K562 (cell line): ENCODE measurements around the gene NCF2. TPM values are rescaled to one million over a fixed set of nuclear protein-coding genes. Genes with fewer than 3 reads are reported as not detected.

ENCODE experiments used
- ATAC-seq: fragments of 200-7000 bp; cut with Tn5 transposase; 3 replicates; pipeline ENCODE4 v1.9.1; 2020; ENCODE audit warnings: moderate library complexity
- BruUV-seq: library from RNA; stranded (reverse); fragments of 400-500 nt; replicated peaks from 2 replicates; lab custom pipeline; 2021; lab: Mats Ljungman, UMichigan
- CTCF ChIA-PET: fragments of 300-600 bp; formaldehyde crosslinking; extraction: SDS; loops from one replicate; lab custom pipeline; 2021; ENCODE audit warnings: low intra/inter-chr PET ratio; lab: Yijun Ruan, JAX
- POLR2A ChIA-PET: fragments of 300-600, 350-650 bp; sonication (Branson Sonifier 250); formaldehyde crosslinking; extraction: SDS; loops from one replicate; lab custom pipeline; 2021; ENCODE audit warnings: antibody characterized with exemption, inconsistent platforms; lab: Yijun Ruan, JAX
- DNase-seq, 4 experiments: peaks; one replicate each; pipeline versions ENCODE4 v3.0.0 to v3.0.0-alpha.2; 2011 to 2018; ENCODE audit warnings: low spot score in 3 of 4, mixed read lengths in 3 of 4; ENCODE audit errors: extremely low read depth in 1 of 4
- FAIRE-seq: peaks from 2 replicates; lab custom pipeline; 2011; peaks lifted over from hg19 to GRCh38; lab: Jason Lieb, UNC
- H2AFZ ChIP-seq: 2 replicates; pipeline ENCODE4 v1.6.0; 2011; ENCODE audit warnings: low read depth, low read length, control low read depth, inconsistent platforms
- H3K27ac ChIP-seq: fragments of 200-600 bp; 3 replicates; pipeline ENCODE4 v1.8.0; 2011; ENCODE audit warnings: low read depth, mild to moderate bottlenecking, control low read depth, inconsistent platforms, low read length, moderate library complexity, mixed read lengths; ENCODE audit errors: extremely low read depth
- H3K27me3 ChIP-seq, 2 experiments: fragments of 300-600 bp in 1 of 2; 2 replicates in 1 of 2; 3 replicates in 1 of 2; pipeline versions ENCODE4 v1.6.0 to v1.8.0; 2011; ENCODE audit warnings: inconsistent platforms in 2 of 2, low read length in 2 of 2, mild to moderate bottlenecking in 1 of 2, mixed read lengths in 1 of 2, moderate library complexity in 1 of 2; ENCODE audit not compliant: control insufficient read depth in 2 of 2, insufficient read depth in 2 of 2
- H3K36me3 ChIP-seq: fragments of 300-600 bp; 3 replicates; pipeline ENCODE4 v1.8.0; 2011; ENCODE audit warnings: mild to moderate bottlenecking, low read length, inconsistent platforms; ENCODE audit not compliant: control insufficient read depth, insufficient read depth
- H3K4me1 ChIP-seq, 2 experiments: fragments of 200-600 bp in 1 of 2; replicated peaks in 1 of 2; 2 replicates in 1 of 2; 3 replicates in 1 of 2; pipeline versions ENCODE4 v1.5.1 to v1.8.0; 2011; ENCODE audit warnings: inconsistent platforms in 2 of 2, low read length in 2 of 2, mild to moderate bottlenecking in 1 of 2, mixed read lengths in 1 of 2, moderate library complexity in 1 of 2; ENCODE audit not compliant: control insufficient read depth in 2 of 2, insufficient read depth in 2 of 2
- H3K4me2 ChIP-seq: 2 replicates; pipeline ENCODE4 v1.6.1; 2011; ENCODE audit warnings: low read length, control low read depth, inconsistent platforms, mixed read lengths; ENCODE audit not compliant: insufficient read depth
- H3K4me3 ChIP-seq: fragments of 200-600 bp; sonication (generic), shearing (Covaris generic); 2 replicates; pipeline ENCODE4 v1.5.1; 2016; ENCODE audit warnings: control low read depth, inconsistent platforms
- H3K79me2 ChIP-seq: fragments of 200-600 bp; 3 replicates; pipeline ENCODE4 v1.8.0; 2011; ENCODE audit warnings: low read length, inconsistent platforms; ENCODE audit not compliant: control insufficient read depth, insufficient read depth
- H3K9ac ChIP-seq, 2 experiments: 2 replicates each; pipeline versions ENCODE4 v1.6.0 to v1.6.1; 2011; ENCODE audit warnings: low read depth in 2 of 2, low read length in 2 of 2, control low read depth in 1 of 2, inconsistent platforms in 1 of 2, mild to moderate bottlenecking in 1 of 2, mixed read lengths in 1 of 2; ENCODE audit not compliant: insufficient read depth in 1 of 2
- H3K9me1 ChIP-seq: one replicate; pipeline ENCODE4 v1.6.0; 2011; ENCODE audit warnings: inconsistent platforms, mild to moderate bottlenecking, low read length, moderate library complexity; ENCODE audit not compliant: control insufficient read depth, insufficient read depth
- H3K9me3 ChIP-seq: replicated peaks from 2 replicates; pipeline ENCODE4 v1.5.1; 2011; ENCODE audit warnings: low read depth, low read length, inconsistent platforms; ENCODE audit not compliant: control insufficient read depth, insufficient read depth
- H4K20me1 ChIP-seq: replicated peaks from 2 replicates; pipeline ENCODE4 v1.6.1; 2011; ENCODE audit warnings: low read length, inconsistent platforms, mixed read lengths; ENCODE audit not compliant: control insufficient read depth, insufficient read depth
- ARID3B ChIP-seq: fragments of 250-450 bp; sonication (Bioruptor Pico); IDR thresholded peaks from 2 replicates; pipeline ENCODE4 v1.4.0; 2020; ENCODE audit warnings: borderline replicate concordance
- ATF7 ChIP-seq: fragments of 450-650 bp; IDR thresholded peaks from 2 replicates; pipeline ENCODE4 v1.7.1; 2014; ENCODE audit warnings: mild to moderate bottlenecking, moderate library complexity
- BCLAF1 ChIP-seq, 2 experiments: fragments of 450-650 bp in 1 of 2; IDR thresholded peaks; 2 replicates each; pipeline ENCODE4 v1.6.1; 2011 to 2017; ENCODE audit warnings: low read depth in 2 of 2, antibody characterized with exemption in 1 of 2, borderline replicate concordance in 1 of 2, low read length in 1 of 2, mild to moderate bottlenecking in 1 of 2, mixed read lengths in 1 of 2; ENCODE audit not compliant: control insufficient read depth in 1 of 2
- ETS2 ChIP-seq: IDR thresholded peaks from 2 replicates; pipeline ENCODE4 v1.6.1; 2016; ENCODE audit warnings: borderline replicate concordance, missing genetic modification characterization, mild to moderate bottlenecking, moderate library complexity, missing compliant biosample characterization; ENCODE audit not compliant: poor library complexity, severe bottlenecking
- FOXJ3 ChIP-seq: sonication (generic); formaldehyde crosslinking; IDR thresholded peaks from 2 replicates; pipeline ENCODE4 v1.4.0; 2020; ENCODE audit warnings: mild to moderate bottlenecking, missing genetic modification reagents
- KHSRP ChIP-seq: fragments of 450-650 bp; IDR thresholded peaks from 2 replicates; pipeline ENCODE4 v1.6.1; 2017
- KLF10 ChIP-seq: fragments of 250-450 bp; sonication (Bioruptor Pico); IDR thresholded peaks from 2 replicates; pipeline ENCODE4 v1.6.1; 2021; ENCODE audit warnings: matching md5 sums
- MCM7 ChIP-seq, 2 experiments: fragments of 450-650 bp; IDR thresholded peaks; 2 replicates each; pipeline ENCODE4 v1.6.1; 2016 to 2018
- PHF8 ChIP-seq: fragments of 200-600 bp; sonication (generic); IDR thresholded peaks from 2 replicates; pipeline ENCODE4 v1.6.1; 2012; ENCODE audit warnings: mixed run types, mild to moderate bottlenecking, inconsistent platforms, low read length, moderate library complexity, borderline replicate concordance
- RBM25 ChIP-seq: fragments of 200-400 bp; formaldehyde crosslinking; IDR thresholded peaks from 2 replicates; pipeline ENCODE4 v1.6.1; 2018; ENCODE audit warnings: low read length, low read depth, moderate library complexity; ENCODE audit not compliant: severe bottlenecking
- SIN3A ChIP-seq, 2 experiments: fragments of 150-350 bp in 1 of 2; IDR thresholded peaks; 2 replicates each; pipeline ENCODE4 v1.6.1; 2011 to 2016; ENCODE audit warnings: borderline replicate concordance in 2 of 2, low read depth in 2 of 2, low read length in 2 of 2, mild to moderate bottlenecking in 2 of 2, moderate library complexity in 2 of 2; ENCODE audit not compliant: control insufficient read depth in 1 of 2
- SREBF2 ChIP-seq: sonication (generic); formaldehyde crosslinking; IDR thresholded peaks from 2 replicates; pipeline ENCODE4 v1.4.0; 2020; ENCODE audit warnings: mild to moderate bottlenecking, missing genetic modification reagents
- UBTF ChIP-seq, 2 experiments: IDR thresholded peaks; 2 replicates each; pipeline ENCODE4 v1.6.1; 2012; ENCODE audit warnings: improper control_type of control experiment in 2 of 2, low read depth in 2 of 2, low read length in 2 of 2, borderline replicate concordance in 1 of 2
- ZEB2 ChIP-seq: fragments of 450-650 bp; IDR thresholded peaks from 2 replicates; pipeline ENCODE4 v1.6.1; 2016
- WGBS: fragments of 100-300 bp; shearing (Covaris generic); methylation state at CpG from one replicate; pipeline ENCODE4 v1.1.6; 2016; ENCODE audit warnings: low coverage, mixed read lengths; ENCODE audit not compliant: insufficient coverage; ENCODE audit errors: missing lambda C conversion rate; 5-methylcytosine and 5-hydroxymethylcytosine counted together
- in situ Hi-C: fragments of 300-500 bp; cut with MboI; formaldehyde crosslinking; loops from 4 replicates; pipeline ENCODE4 v1.15.0; 2018; ENCODE audit warnings: inconsistent platforms, mixed read lengths
- intact Hi-C: fragments of 100-400 bp; cut with micrococcal nuclease; formaldehyde crosslinking; loops from 2 replicates; pipeline ENCODE4 v1.14.2; 2022
- polyA plus RNA-seq, 8 experiments: library from polyadenylated mRNA; depleted of rRNA in 4 of 8; stranded (reverse) in 5 of 8; unstranded in 3 of 8; fragments of >200 nt; fragmentation: Nextera tagmentation in 2 of 8; fragmentation: Illumina TruSeq in 1 of 8; extraction: Ambion mirVana in 2 of 8; extraction: Trizol in 1 of 8; gene quantifications; 2 replicates each; pipeline versions ENCODE4 v1.2.1 to v1.2.3, GENCODE V29; 2011 to 2014; ENCODE audit warnings: inconsistent platforms in 1 of 8, missing spikeins in 1 of 8
- total RNA-seq, 7 experiments: library from RNA; depleted of rRNA in 6 of 7; stranded (reverse); fragments of >200 nt in 6 of 7; fragmentation: Illumina TruSeq in 2 of 7; extraction: Trizol in 2 of 7; gene quantifications; 2 replicates each; pipeline versions ENCODE4 v1.2.1 to v1.2.3, GENCODE V29; 2011 to 2021; ENCODE audit warnings: low replicate concordance in 1 of 7

Gene NCF2
- total and polyA plus RNA-seq, 9 of the 15 experiments (the other 6 are each of a cell fraction or from before 2014, with no cell fraction given): 0.07 to 0.54 (median 0.16) TPM; not detected in 3

GRCh38 chr1:183592733-183593132 lies 2.5 kb upstream of the NCF2 start (continued):
- TF ChIP-seq ZEB2: no peak
- peak in 1 of 2 experiments; percentile 85; a peak in 2 of 4 replicates for TF ChIP-seq MCM7 (IDR thresholded peaks at IDR 0.05)
- no peak for TF ChIP-seq KHSRP

GRCh38 chr1:183589874-183590243 lies 400 bp downstream of the NCF2 start:
- no TSS peak for BruUV-seq
- Histone ChIP-seq H2AFZ (no peak overlapping the region), H3K9me3 (no peaks in the 10 kb centered on the region), H3K4me2 (no peak overlapping the region), H3K36me3 (no peaks in the 10 kb centered on the region), H3K4me3 (no peak overlapping the region), H3K79me2 (no peaks in the 10 kb centered on the region), H3K9me1 (no peaks in the 10 kb centered on the region), H4K20me1 (no peaks in the 10 kb centered on the region), H3K9ac (no peak overlapping the region), H3K27ac (no peak overlapping the region), H3K27me3 (peaks cover 25 to 51% of the 10 kb centered on the region in 2 experiments), H3K4me1 (no peaks in the 10 kb centered on the region)
- intact Hi-C loops (no loop called here), in situ Hi-C loops (no loop called here)
- WGBS: 3% methylated on average over 4 of the region's 4 CpGs
- DNase-seq (no peak), ATAC-seq (no peak; the same call in 2 of the 3 replicates), FAIRE-seq (no peak)
- ChIA-PET CTCF (interaction anchor here (1.1 kb wide), 1 partner anchor 118 kb away, joined by 3 read pairs; the partner anchor contains the start of gene SMG7), POLR2A (interaction anchor here (0.5 to 2.1 kb wide), 2 partner anchors 10 to 107 kb away, joined by 5 to 11 read pairs; no protein-coding TSS in a partner anchor)
- TF ChIP-seq RBM25 (no peak), KLF10 (no peak), SREBF2 (CRISPR knock-in tag) (no peak), ETS2 (no peak), PHF8 (no peak), ATF7 (no peak), FOXJ3 (no peak), SIN3A (IDR thresholded peaks at IDR 0.05; ENCODE audit: borderline replicate concordance in 2 of 2, control insufficient read depth in 1 of 2, low read depth in 2 of 2, low read length in 2 of 2) (no peak), ZEB2 (no peak), ARID3B (CRISPR knock-in tag) (no peak), BCLAF1 (IDR thresholded peaks at IDR 0.05; ENCODE audit: borderline replicate concordance in 1 of 2, control insufficient read depth in 1 of 2, low read depth in 2 of 2, low read length in 1 of 2) (no peak), UBTF (IDR thresholded peaks at IDR 0.05; ENCODE audit: borderline replicate concordance in 1 of 2, low read depth in 2 of 2, low read length in 2 of 2) (no peak)
